CD4-positive, alpha-beta T cell treated with Interferon alpha-2 for 1 hour (primary cell): ENCODE results near the gene PRKAR1A.
A peak's percentile ranks its signal among the peaks of the same experiment; 100 is the strongest.
"Not testable (repeated sequence)": the region's sequence is repeated elsewhere in the genome, so short reads cannot be mapped to it uniquely, and the experiment has no call there.

Experiments used
- DNase-seq, 2 donors: peaks; one replicate each; pipeline ENCODE4 v3.0.0-alpha.2; 2020 to 2022

Gene PRKAR1A

GRCh38 chr17:68511671-68512246 lies 471 bp upstream of the PRKAR1A start:
- peak; percentile 73 to 79 for DNase-seq

GRCh38 chr17:68512960-68513474 lies 787 bp downstream of the PRKAR1A start:
- DNase-seq = peak in 1 of 2 donors; percentile 33

GRCh38 chr17:68513932-68514331 lies 1.7 kb downstream of the PRKAR1A start:
- DNase-seq = no peak

- no peak for DNase-seq
These were observed 2.8 kb downstream of the PRKAR1A start for GRCh38 chr17:68514831-68515635.

GRCh38 chr17:68516732-68517131 lies 4.5 kb downstream of the PRKAR1A start:
- DNase-seq = no peak

- not testable (repeated sequence) for DNase-seq
These were observed 5.4 kb downstream of the PRKAR1A start for GRCh38 chr17:68517605-68518004.

GRCh38 chr17:68518063-68518815 lies 6.0 kb downstream of the PRKAR1A start:
- no peak for DNase-seq

GRCh38 chr17:68519051-68519450 lies 6.8 kb downstream of the PRKAR1A start:
- DNase-seq = not testable (repeated sequence)

GRCh38 chr17:68519911-68520310 lies 7.7 kb downstream of the PRKAR1A start:
- no peak for DNase-seq

- DNase-seq = no peak
These were observed 10.0 kb downstream of the PRKAR1A start for GRCh38 chr17:68522266-68522665.

GRCh38 chr17:68526548-68526947 lies 14.3 kb downstream of the PRKAR1A start:
- DNase-seq = no peak

- DNase-seq = no peak
These were observed 15.1 kb downstream of the PRKAR1A start for GRCh38 chr17:68527314-68527713.

- DNase-seq = no peak
These were observed 19.0 kb downstream of the PRKAR1A start for GRCh38 chr17:68531252-68531651.

- no peak for DNase-seq
These were observed 20.6 kb downstream of the PRKAR1A start for GRCh38 chr17:68532826-68533225.

GRCh38 chr17:68533887-68534694 lies 21.9 kb downstream of the PRKAR1A start:
- DNase-seq = no peak

GRCh38 chr17:68534695-68535088 lies 22.5 kb downstream of the PRKAR1A start:
- no peak for DNase-seq

- DNase-seq = no peak
These were observed 23.7 kb downstream of the PRKAR1A start for GRCh38 chr17:68535922-68536321.

- no peak for DNase-seq
These were observed 27.6 kb downstream of the PRKAR1A start for GRCh38 chr17:68539548-68540467.

GRCh38 chr17:68540981-68541380 lies 28.8 kb downstream of the PRKAR1A start:
- DNase-seq = no peak

- no peak for DNase-seq
These were observed 29.6 kb downstream of the PRKAR1A start for GRCh38 chr17:68541816-68542215.

GRCh38 chr17:68542698-68543463 lies 30.7 kb downstream of the PRKAR1A start:
- no peak for DNase-seq
